ENCODE measurements around the gene MNT.

GRCh38 chr17:2369039-2369438, 31.8 kb downstream of the MNT start:
- TF ChIP-seq, protein P1, sequence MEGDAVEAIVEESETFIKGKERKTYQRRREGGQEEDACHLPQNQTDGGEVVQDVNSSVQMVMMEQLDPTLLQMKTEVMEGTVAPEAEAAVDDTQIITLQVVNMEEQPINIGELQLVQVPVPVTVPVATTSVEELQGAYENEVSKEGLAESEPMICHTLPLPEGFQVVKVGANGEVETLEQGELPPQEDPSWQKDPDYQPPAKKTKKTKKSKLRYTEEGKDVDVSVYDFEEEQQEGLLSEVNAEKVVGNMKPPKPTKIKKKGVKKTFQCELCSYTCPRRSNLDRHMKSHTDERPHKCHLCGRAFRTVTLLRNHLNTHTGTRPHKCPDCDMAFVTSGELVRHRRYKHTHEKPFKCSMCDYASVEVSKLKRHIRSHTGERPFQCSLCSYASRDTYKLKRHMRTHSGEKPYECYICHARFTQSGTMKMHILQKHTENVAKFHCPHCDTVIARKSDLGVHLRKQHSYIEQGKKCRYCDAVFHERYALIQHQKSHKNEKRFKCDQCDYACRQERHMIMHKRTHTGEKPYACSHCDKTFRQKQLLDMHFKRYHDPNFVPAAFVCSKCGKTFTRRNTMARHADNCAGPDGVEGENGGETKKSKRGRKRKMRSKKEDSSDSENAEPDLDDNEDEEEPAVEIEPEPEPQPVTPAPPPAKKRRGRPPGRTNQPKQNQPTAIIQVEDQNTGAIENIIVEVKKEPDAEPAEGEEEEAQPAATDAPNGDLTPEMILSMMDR (IDR thresholded peaks at IDR 0.05 in 4 of 5, conservative IDR thresholded peaks at IDR 0.05 in 1 of 5): no peak
- no peak for TF ChIP-seq POLR2A (IDR thresholded peaks at IDR 0.05)

Measured in gastrocnemius medialis (tissue), 4 donors.